K562 (cell line): ENCODE data around the gene MYO3B. TPM values are rescaled to one million over a fixed set of nuclear protein-coding genes. Genes with fewer than 3 reads are reported as not detected.

Experiments
- ATF4 ChIP-seq: fragments of 450-650 bp; formaldehyde crosslinking; IDR thresholded peaks from 2 replicates; pipeline ENCODE4 v1.4.0; 2022; ENCODE audit warnings: mild to moderate bottlenecking, moderate library complexity
- BCOR ChIP-seq: fragments of 450-650 bp; IDR thresholded peaks from 2 replicates; pipeline ENCODE4 v1.6.1; 2016
- BMI1 ChIP-seq: fragments of 150-350 bp; IDR thresholded peaks from 2 replicates; pipeline ENCODE4 v1.6.1; 2014; ENCODE audit warnings: low read length
- BRCA1 ChIP-seq, 2 experiments: fragments of 450-650 bp in 1 of 2; sonication (generic) in 1 of 2; formaldehyde crosslinking in 1 of 2; IDR thresholded peaks; 2 replicates each; pipeline versions ENCODE4 v1.5.0 to v1.6.1; 2017 to 2020; ENCODE audit warnings: mild to moderate bottlenecking in 1 of 2, missing genetic modification reagents in 1 of 2
- E2F3 ChIP-seq: fragments of 250-450 bp; sonication (Bioruptor Pico); IDR thresholded peaks from 2 replicates; pipeline ENCODE4 v1.4.0; 2020; ENCODE audit warnings: mild to moderate bottlenecking
- ERF ChIP-seq: fragments of 450-650 bp; formaldehyde crosslinking; IDR thresholded peaks from 2 replicates; pipeline ENCODE4 v1.4.0; 2020; ENCODE audit warnings: mild to moderate bottlenecking, mixed read lengths
- ESRRB ChIP-seq: fragments of 250-450 bp; sonication (Bioruptor Pico); IDR thresholded peaks from 2 replicates; pipeline ENCODE4 v1.5.0; 2020; ENCODE audit warnings: mild to moderate bottlenecking, moderate library complexity, borderline replicate concordance
- FOXP1 ChIP-seq: sonication (generic); formaldehyde crosslinking; IDR thresholded peaks from 2 replicates; pipeline ENCODE4 v1.8.0; 2022; ENCODE audit warnings: mild to moderate bottlenecking, missing genetic modification reagents
- HLTF ChIP-seq: fragments of 450-650 bp; IDR thresholded peaks from 2 replicates; pipeline ENCODE4 v1.6.1; 2016
- HOXB6 ChIP-seq: fragments of 250-450 bp; sonication (Bioruptor Pico); IDR thresholded peaks from 2 replicates; pipeline ENCODE4 v1.5.1; 2022; ENCODE audit warnings: mild to moderate bottlenecking, borderline replicate concordance
- IFI16 ChIP-seq: fragments of 250-450 bp; sonication (Bioruptor Pico); IDR thresholded peaks from 2 replicates; pipeline ENCODE4 v2.1.2; 2022; ENCODE audit warnings: mild to moderate bottlenecking, inconsistent platforms
- JUN ChIP-seq, 2 experiments: sonication (generic) in 1 of 2; formaldehyde crosslinking in 1 of 2; IDR thresholded peaks; 2 replicates each; pipeline versions ENCODE4 v1.6.1 to v1.8.0; 2012 to 2022; ENCODE audit warnings: borderline replicate concordance in 2 of 2, mild to moderate bottlenecking in 2 of 2, improper control_type of control experiment in 1 of 2, low read depth in 1 of 2, low read length in 1 of 2, missing genetic modification reagents in 1 of 2
- MED1 ChIP-seq: sonication (generic); formaldehyde crosslinking; IDR thresholded peaks from 2 replicates; pipeline ENCODE4 v1.8.1; 2023; ENCODE audit warnings: missing genetic modification reagents, borderline replicate concordance
- MTA2 ChIP-seq: fragments of 450-650 bp; IDR thresholded peaks from 2 replicates; pipeline ENCODE4 v1.6.1; 2016; ENCODE audit warnings: low read depth
- MYC ChIP-seq, 2 experiments: fragments of 250-450 bp in 1 of 2; sonication (Bioruptor Pico) in 1 of 2; IDR thresholded peaks; 2 replicates each; pipeline versions ENCODE4 v1.5.1 to v1.6.1; 2012 to 2021; ENCODE audit warnings: low read depth in 2 of 2, borderline replicate concordance in 1 of 2, improper control_type of control experiment in 1 of 2, low read length in 1 of 2, mild to moderate bottlenecking in 1 of 2, moderate library complexity in 1 of 2
- NFE2 ChIP-seq: IDR thresholded peaks from 2 replicates; pipeline ENCODE4 v1.6.1; 2014; ENCODE audit warnings: antibody characterized with exemption, low read depth
- NFXL1 ChIP-seq: fragments of 450-650 bp; formaldehyde crosslinking; IDR thresholded peaks from 2 replicates; pipeline ENCODE4 v1.4.0; 2021; ENCODE audit warnings: mild to moderate bottlenecking
- NFYB ChIP-seq: IDR thresholded peaks from 2 replicates; pipeline ENCODE4 v1.6.1; 2011; ENCODE audit warnings: mild to moderate bottlenecking, moderate library complexity; ENCODE audit not compliant: insufficient read length; ENCODE audit errors: extremely low read depth
- PTRF ChIP-seq: fragments of 450-650 bp; IDR thresholded peaks from 2 replicates; pipeline ENCODE4 v1.6.1; 2016; ENCODE audit warnings: mild to moderate bottlenecking, missing genetic modification characterization, missing compliant biosample characterization
- SETDB1 ChIP-seq: IDR thresholded peaks from one replicate; pipeline ENCODE4 v1.6.1; 2012; ENCODE audit warnings: low read length, control low read depth, inconsistent platforms
- SMAD1 ChIP-seq: fragments of 150-350 bp; IDR thresholded peaks from 2 replicates; pipeline ENCODE4 v1.6.1; 2014; ENCODE audit warnings: low read length, low read depth; ENCODE audit not compliant: partially characterized antibody
- STAT6 ChIP-seq: sonication (generic); formaldehyde crosslinking; IDR thresholded peaks from 2 replicates; pipeline ENCODE4 v1.8.1; 2023; ENCODE audit warnings: mild to moderate bottlenecking, missing genetic modification reagents
- THRAP3 ChIP-seq: fragments of 450-650 bp; IDR thresholded peaks from 2 replicates; pipeline ENCODE4 v1.6.1; 2016; ENCODE audit warnings: mild to moderate bottlenecking, inconsistent platforms, borderline replicate concordance
- TRIM28 ChIP-seq: fragments of 450-650 bp; IDR thresholded peaks from 2 replicates; pipeline ENCODE4 v1.6.1; 2017
- XRCC5 ChIP-seq: fragments of 200-400 bp; formaldehyde crosslinking; IDR thresholded peaks from 2 replicates; pipeline ENCODE4 v1.6.1; 2017; ENCODE audit warnings: low read depth, mild to moderate bottlenecking, low read length
- ZKSCAN1 ChIP-seq: fragments of 150-350 bp; IDR thresholded peaks from 2 replicates; pipeline ENCODE4 v1.6.1; 2016; ENCODE audit warnings: low read depth, low read length
- ZKSCAN8 ChIP-seq: fragments of 200-800 bp; sonication (Bioruptor generic); IDR thresholded peaks from 2 replicates; pipeline ENCODE4 v1.6.1; 2016; ENCODE audit warnings: missing genetic modification characterization, missing compliant biosample characterization
- ZNF174 ChIP-seq: fragments of 250-450 bp; sonication (Bioruptor Pico); IDR thresholded peaks from 2 replicates; pipeline ENCODE4 v1.4.0; 2020; ENCODE audit warnings: mild to moderate bottlenecking
- ZNF431 ChIP-seq: sonication (generic); formaldehyde crosslinking; IDR thresholded peaks from 2 replicates; pipeline ENCODE4 v1.8.0; 2022; ENCODE audit warnings: mild to moderate bottlenecking, missing genetic modification reagents
- polyA plus RNA-seq, 8 experiments: library from polyadenylated mRNA; depleted of rRNA in 4 of 8; stranded (reverse) in 5 of 8; unstranded in 3 of 8; fragments of >200 nt; fragmentation: Nextera tagmentation in 2 of 8; fragmentation: Illumina TruSeq in 1 of 8; extraction: Ambion mirVana in 2 of 8; extraction: Trizol in 1 of 8; gene quantifications; 2 replicates each; pipeline versions ENCODE4 v1.2.1 to v1.2.3, GENCODE V29; 2011 to 2014; ENCODE audit warnings: inconsistent platforms in 1 of 8, missing spikeins in 1 of 8
- total RNA-seq, 7 experiments: library from RNA; depleted of rRNA in 6 of 7; stranded (reverse); fragments of >200 nt in 6 of 7; fragmentation: Illumina TruSeq in 2 of 7; extraction: Trizol in 2 of 7; gene quantifications; 2 replicates each; pipeline versions ENCODE4 v1.2.1 to v1.2.3, GENCODE V29; 2011 to 2021; ENCODE audit warnings: low replicate concordance in 1 of 7

Gene MYO3B
- total and polyA plus RNA-seq, 9 of the 15 experiments (the other 6 are each of a cell fraction or from before 2014, with no cell fraction given): 2.7 to 6.5 (median 3.6) TPM

- no peak for TF ChIP-seq ATF4 (CRISPR knock-in tag)
- TF ChIP-seq MYC (IDR thresholded peaks at IDR 0.05; ENCODE audit: low read depth, low read length): no peak
- no peak for TF ChIP-seq MYC (CRISPR knock-in tag; IDR thresholded peaks at IDR 0.05; ENCODE audit: borderline replicate concordance, low read depth)
- no peak for TF ChIP-seq MED1 (CRISPR knock-in tag)
- TF ChIP-seq SMAD1: no peak
- no peak for TF ChIP-seq ESRRB (CRISPR knock-in tag)
- peak; percentile 61; the same call in 1 of the 2 replicates for TF ChIP-seq MTA2
- TF ChIP-seq XRCC5: no peak
- no peak for TF ChIP-seq PTRF
- no peak for TF ChIP-seq FOXP1
- no peak for TF ChIP-seq ZNF431 (CRISPR knock-in tag)
- no peak for TF ChIP-seq HLTF
- TF ChIP-seq NFE2: 0 out of 2 replicates have a peak, but pooled peaks have one; percentile 2
- no peak for TF ChIP-seq JUN (IDR thresholded peaks at IDR 0.05; ENCODE audit: borderline replicate concordance, low read depth, low read length)
- TF ChIP-seq JUN (CRISPR knock-in tag; IDR thresholded peaks at IDR 0.05; ENCODE audit: borderline replicate concordance): no peak
- no peak for TF ChIP-seq BMI1
- no peak for TF ChIP-seq THRAP3
- TF ChIP-seq ZNF174 (CRISPR knock-in tag): no peak
- TF ChIP-seq ZKSCAN1: peak; percentile 50; the same call in 1 of the 2 replicates
- TF ChIP-seq BRCA1 (IDR thresholded peaks at IDR 0.05): no peak
- TF ChIP-seq BRCA1 (CRISPR knock-in tag; IDR thresholded peaks at IDR 0.05): no peak
- no peak for TF ChIP-seq E2F3
- no peak for TF ChIP-seq NFYB
- TF ChIP-seq NFXL1 (CRISPR knock-in tag): no peak
- TF ChIP-seq ERF (CRISPR knock-in tag): no peak
- TF ChIP-seq STAT6 (CRISPR knock-in tag): no peak
- TF ChIP-seq ZKSCAN8 (CRISPR knock-in tag): no peak
- TF ChIP-seq SETDB1: no peak
- TF ChIP-seq HOXB6 (CRISPR knock-in tag): no peak
- no peak for TF ChIP-seq IFI16 (CRISPR knock-in tag)
- TF ChIP-seq TRIM28: no peak
- peak; percentile 55 for TF ChIP-seq BCOR
Observed at GRCh38 chr2:170155022-170155722, 22.8 kb upstream of the MYO3B start (continued).
